ENCODE measurements around the gene PTBP3. TPM values are rescaled to one million over a fixed set of nuclear protein-coding genes. Genes with fewer than 3 reads are reported as not detected.

PTBP3 gene
- total RNA-seq, 1 experiment from 2014 or later: 57.1 TPM

DNA sequence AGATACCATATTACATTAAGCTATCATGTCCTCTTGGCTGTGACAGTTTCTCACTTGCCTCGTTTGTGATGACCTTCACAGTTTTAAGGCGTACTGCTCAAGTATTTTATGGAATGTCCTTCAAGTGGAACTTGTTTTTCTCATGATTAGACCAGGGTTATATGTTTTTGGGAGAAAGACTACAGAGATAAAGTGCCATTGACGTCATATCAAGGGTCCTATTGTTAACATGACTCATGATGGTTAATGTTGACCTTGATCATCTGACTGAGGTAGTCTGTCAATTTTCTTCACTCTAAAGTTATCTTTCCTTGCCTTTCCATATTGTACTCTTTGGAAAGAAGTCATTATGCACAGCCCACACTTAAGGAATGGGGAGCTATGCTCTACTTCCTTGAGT, 17.8 kb upstream of the PTBP3 start:
- POLR2A ChIA-PET (ENCODE audit: low non-redundant PET): interaction anchor here (0.6 kb wide), 1 partner anchor 63 kb away, joined by 3 read pairs; no protein-coding TSS in a partner anchor

DNA sequence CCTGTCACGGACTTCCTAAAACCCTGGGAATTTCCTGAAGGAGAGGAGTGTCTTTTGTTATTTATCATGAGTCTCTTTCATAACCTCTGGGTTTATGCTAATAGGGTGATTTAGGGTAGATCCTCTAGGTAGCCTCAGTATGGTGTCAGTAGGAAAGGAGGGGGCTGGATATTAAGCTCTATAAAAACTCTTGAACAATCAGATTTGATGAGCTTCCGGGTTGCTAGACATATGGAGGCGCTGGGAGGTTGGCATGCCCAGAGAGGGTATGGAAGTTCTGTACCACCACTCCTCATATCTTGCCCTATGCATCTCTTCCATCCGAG, 15.6 kb upstream of the PTBP3 start:
- H3K4me3 ChIP-seq (ENCODE audit: low read depth, low read length, poor library complexity, severe bottlenecking): peak overlapping the region; percentile 34
- POLR2A ChIA-PET (ENCODE audit: low non-redundant PET): interaction anchor here (1.0 kb wide), 1 partner anchor 15 kb away, joined by 10 read pairs; the partner anchor contains the start of gene PTBP3
- H3K27ac ChIP-seq (ENCODE audit: low read depth, low read length, poor library complexity, severe bottlenecking): peak overlapping the region; percentile 68
- H3K27me3 ChIP-seq (replicated peaks; ENCODE audit: insufficient read depth, low read depth, low read length, poor library complexity): no peaks in the 10 kb centered on the region
- TF ChIP-seq, protein P1, sequence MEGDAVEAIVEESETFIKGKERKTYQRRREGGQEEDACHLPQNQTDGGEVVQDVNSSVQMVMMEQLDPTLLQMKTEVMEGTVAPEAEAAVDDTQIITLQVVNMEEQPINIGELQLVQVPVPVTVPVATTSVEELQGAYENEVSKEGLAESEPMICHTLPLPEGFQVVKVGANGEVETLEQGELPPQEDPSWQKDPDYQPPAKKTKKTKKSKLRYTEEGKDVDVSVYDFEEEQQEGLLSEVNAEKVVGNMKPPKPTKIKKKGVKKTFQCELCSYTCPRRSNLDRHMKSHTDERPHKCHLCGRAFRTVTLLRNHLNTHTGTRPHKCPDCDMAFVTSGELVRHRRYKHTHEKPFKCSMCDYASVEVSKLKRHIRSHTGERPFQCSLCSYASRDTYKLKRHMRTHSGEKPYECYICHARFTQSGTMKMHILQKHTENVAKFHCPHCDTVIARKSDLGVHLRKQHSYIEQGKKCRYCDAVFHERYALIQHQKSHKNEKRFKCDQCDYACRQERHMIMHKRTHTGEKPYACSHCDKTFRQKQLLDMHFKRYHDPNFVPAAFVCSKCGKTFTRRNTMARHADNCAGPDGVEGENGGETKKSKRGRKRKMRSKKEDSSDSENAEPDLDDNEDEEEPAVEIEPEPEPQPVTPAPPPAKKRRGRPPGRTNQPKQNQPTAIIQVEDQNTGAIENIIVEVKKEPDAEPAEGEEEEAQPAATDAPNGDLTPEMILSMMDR (conservative IDR thresholded peaks at IDR 0.05; ENCODE audit: low read depth, low read length): no peak
- no peak for TF ChIP-seq EZH2 (IDR thresholded peaks at IDR 0.05; ENCODE audit: borderline replicate concordance, low read depth, low read length, poor library complexity, severe bottlenecking)
- CTCF ChIA-PET: interaction anchor here (0.8 kb wide), 1 partner anchor 15 kb away, joined by 4 read pairs; the partner anchor contains the start of gene PTBP3
- H3K4me1 ChIP-seq (ENCODE audit: insufficient read depth, low read length, poor library complexity, severe bottlenecking): peaks cover 17% of the 10 kb centered on the region
- H3K9me3 ChIP-seq (ENCODE audit: low read depth, low read length, poor library complexity, severe bottlenecking): no peaks in the 10 kb centered on the region
- no TSS peak for BruUV-seq (replicated peaks)
- intact Hi-C loops (cut with micrococcal nuclease; ENCODE audit: unreplicated experiment): no loop called here
- no peak for DNase-seq (ENCODE audit: low spot score)
- no peaks in the 10 kb centered on the region for H3K36me3 ChIP-seq (ENCODE audit: insufficient read depth, low read length, poor library complexity, severe bottlenecking)

More for the DNA sequence above, 17.8 kb upstream of the PTBP3 start:
- intact Hi-C loops (cut with micrococcal nuclease; ENCODE audit: unreplicated experiment): no loop called here
- no TSS peak for BruUV-seq (replicated peaks)
- DNase-seq (ENCODE audit: low spot score): no peak
- Histone ChIP-seq H3K4me3 (ENCODE audit: low read depth, low read length, poor library complexity, severe bottlenecking) (no peak overlapping the region), H3K9me3 (ENCODE audit: low read depth, low read length, poor library complexity, severe bottlenecking) (no peaks in the 10 kb centered on the region), H3K27me3 (replicated peaks; ENCODE audit: insufficient read depth, low read depth, low read length, poor library complexity) (no peaks in the 10 kb centered on the region), H3K36me3 (ENCODE audit: insufficient read depth, low read length, poor library complexity, severe bottlenecking) (no peaks in the 10 kb centered on the region), H3K4me1 (ENCODE audit: insufficient read depth, low read length, poor library complexity, severe bottlenecking) (peaks cover 33% of the 10 kb centered on the region), H3K27ac (ENCODE audit: low read depth, low read length, poor library complexity, severe bottlenecking) (no peak overlapping the region)
- no peak for TF ChIP-seq EZH2 (IDR thresholded peaks at IDR 0.05; ENCODE audit: borderline replicate concordance, low read depth, low read length, poor library complexity, severe bottlenecking)
- TF ChIP-seq, protein P1 (conservative IDR thresholded peaks at IDR 0.05; ENCODE audit: low read depth, low read length): no peak
- CTCF ChIA-PET: no interaction called here

GRCh38 chr9:112348257-112349007, 15.0 kb upstream of the PTBP3 start:
- Histone ChIP-seq H3K4me3 (ENCODE audit: low read depth, low read length, poor library complexity, severe bottlenecking) (peak overlapping the region; percentile 34), H3K36me3 (ENCODE audit: insufficient read depth, low read length, poor library complexity, severe bottlenecking) (no peaks in the 10 kb centered on the region), H3K4me1 (ENCODE audit: insufficient read depth, low read length, poor library complexity, severe bottlenecking) (peaks cover 16% of the 10 kb centered on the region), H3K27ac (ENCODE audit: low read depth, low read length, poor library complexity, severe bottlenecking) (peak overlapping the region; percentile 68), H3K9me3 (ENCODE audit: low read depth, low read length, poor library complexity, severe bottlenecking) (no peaks in the 10 kb centered on the region), H3K27me3 (replicated peaks; ENCODE audit: insufficient read depth, low read depth, low read length, poor library complexity) (no peaks in the 10 kb centered on the region)
- no peak for TF ChIP-seq EZH2 (IDR thresholded peaks at IDR 0.05; ENCODE audit: borderline replicate concordance, low read depth, low read length, poor library complexity, severe bottlenecking)
- TF ChIP-seq, protein P1 (conservative IDR thresholded peaks at IDR 0.05; ENCODE audit: low read depth, low read length): no peak
- ChIA-PET CTCF (interaction anchor here (0.8 kb wide), 1 partner anchor 15 kb away, joined by 4 read pairs; the partner anchor contains the start of gene PTBP3), POLR2A (ENCODE audit: low non-redundant PET) (interaction anchor here (1.0 kb wide), 1 partner anchor 15 kb away, joined by 10 read pairs; the partner anchor contains the start of gene PTBP3)
- peak; percentile 94 for DNase-seq (ENCODE audit: low spot score)
- intact Hi-C loops (cut with micrococcal nuclease; ENCODE audit: unreplicated experiment): no loop called here
- no TSS peak for BruUV-seq (replicated peaks)
